ENCODE data around the gene DIPK1C. TPM values are rescaled to one million over a fixed set of nuclear protein-coding genes. Genes with fewer than 3 reads are reported as not detected.

Gene DIPK1C
- total RNA-seq, 1 donor from 2014 or later = 13.7 TPM

GRCh38 chr18:74416124-74416523 is 41.0 kb downstream of the DIPK1C start:
- Histone ChIP-seq H3K4me3 (no peak overlapping the region), H3K4me1 (peaks cover 33% of the 10 kb centered on the region), H2AFZ (replicated peaks) (no peak overlapping the region), H3K4me2 (no peak overlapping the region), H3K27me3 (no peaks in the 10 kb centered on the region), H3K36me3 (no peaks in the 10 kb centered on the region), H4K20me1 (ENCODE audit: low read depth) (no peaks in the 10 kb centered on the region), H3F3A (ENCODE audit: low read depth) (peaks cover 11% of the 10 kb centered on the region), H3K9ac (no peak overlapping the region), H3K9me3 (ENCODE audit: low read depth) (no peaks in the 10 kb centered on the region), H3K79me2 (ENCODE audit: low read depth) (no peaks in the 10 kb centered on the region), H3K27ac (no peak overlapping the region)
- H3K4me3 Mint-ChIP-seq = no peak overlapping the region
- H3K27ac Mint-ChIP-seq = no peak overlapping the region
- no peaks in the 10 kb centered on the region for H3K9me3 Mint-ChIP-seq
- DNase-seq (ENCODE audit: low spot score) = no peak
- H3K4me1 Mint-ChIP-seq = peaks cover 36% of the 10 kb centered on the region
- H3K27me3 Mint-ChIP-seq (ENCODE audit: insufficient read depth, low read depth) = peaks cover 7% of the 10 kb centered on the region
- no peaks in the 10 kb centered on the region for H3K36me3 Mint-ChIP-seq
- TF ChIP-seq EZH2 (IDR thresholded peaks at IDR 0.05) = no peak
- no peak for TF ChIP-seq EZH2phosphoT487 (IDR thresholded peaks at IDR 0.05)
- no peak for TF ChIP-seq CTCF (IDR thresholded peaks at IDR 0.05)

GRCh38 chr18:74414953-74415515 is 42.1 kb downstream of the DIPK1C start:
- Histone ChIP-seq H3K9me3 (ENCODE audit: low read depth) (no peaks in the 10 kb centered on the region), H3K4me2 (no peak overlapping the region), H3F3A (ENCODE audit: low read depth) (peaks cover 11% of the 10 kb centered on the region), H3K27me3 (no peaks in the 10 kb centered on the region), H3K79me2 (ENCODE audit: low read depth) (no peaks in the 10 kb centered on the region), H3K4me3 (no peak overlapping the region), H3K9ac (no peak overlapping the region), H3K36me3 (no peaks in the 10 kb centered on the region), H3K4me1 (peaks cover 33% of the 10 kb centered on the region), H3K27ac (no peak overlapping the region), H4K20me1 (ENCODE audit: low read depth) (no peaks in the 10 kb centered on the region), H2AFZ (replicated peaks) (no peak overlapping the region)
- peaks cover 40% of the 10 kb centered on the region for H3K4me1 Mint-ChIP-seq
- H3K36me3 Mint-ChIP-seq = no peaks in the 10 kb centered on the region
- H3K9me3 Mint-ChIP-seq = no peaks in the 10 kb centered on the region
- no peak for DNase-seq (ENCODE audit: low spot score)
- H3K4me3 Mint-ChIP-seq = no peak overlapping the region
- no peak for TF ChIP-seq EZH2 (IDR thresholded peaks at IDR 0.05)
- no peak for TF ChIP-seq EZH2phosphoT487 (IDR thresholded peaks at IDR 0.05)
- no peak for TF ChIP-seq CTCF (IDR thresholded peaks at IDR 0.05)
- peaks cover 7% of the 10 kb centered on the region for H3K27me3 Mint-ChIP-seq (ENCODE audit: insufficient read depth, low read depth)
- H3K27ac Mint-ChIP-seq = no peak overlapping the region

- Mint-ChIP-seq H3K9me3 (peaks cover 1% of the 10 kb centered on the region), H3K27ac (no peak overlapping the region), H3K4me3 (no peak overlapping the region), H3K27me3 (ENCODE audit: insufficient read depth, low read depth) (peaks cover 7% of the 10 kb centered on the region), H3K36me3 (no peaks in the 10 kb centered on the region), H3K4me1 (peaks cover 40% of the 10 kb centered on the region)
- Histone ChIP-seq H3K79me2 (ENCODE audit: low read depth) (no peaks in the 10 kb centered on the region), H3K27me3 (no peaks in the 10 kb centered on the region), H3K4me1 (peaks cover 33% of the 10 kb centered on the region), H3K4me3 (no peak overlapping the region), H3K4me2 (no peak overlapping the region), H2AFZ (replicated peaks) (no peak overlapping the region), H4K20me1 (ENCODE audit: low read depth) (no peaks in the 10 kb centered on the region), H3K9ac (no peak overlapping the region), H3K27ac (no peak overlapping the region), H3F3A (ENCODE audit: low read depth) (peaks cover 11% of the 10 kb centered on the region), H3K36me3 (no peaks in the 10 kb centered on the region), H3K9me3 (ENCODE audit: low read depth) (no peaks in the 10 kb centered on the region)
- no peak for TF ChIP-seq EZH2 (IDR thresholded peaks at IDR 0.05)
- TF ChIP-seq EZH2phosphoT487 (IDR thresholded peaks at IDR 0.05) = no peak
- TF ChIP-seq CTCF (IDR thresholded peaks at IDR 0.05) = no peak
- DNase-seq (ENCODE audit: low spot score) = peak; percentile 52
Observed at GRCh38 chr18:74413836-74414235, 43.3 kb downstream of the DIPK1C start.

All from neural progenitor cell (in vitro differentiated cells).